Activated T-cell treated with anti-CD3 and anti-CD28 coated beads, Interleukin-2, amount 50 U/mL, for 1 hour (primary cell): ENCODE data around the gene PROX2.

Experiments used
- DNase-seq: peaks from one replicate; pipeline ENCODE4 v3.0.0-alpha.2; 2020

PROX2 gene

GRCh38 chr14:74875204-74875603, 741 bp downstream of the PROX2 start:
- no peak for DNase-seq

GRCh38 chr14:74871819-74872218, 4.1 kb downstream of the PROX2 start:
- no peak for DNase-seq

- DNase-seq: no peak
These were observed 7.2 kb downstream of the PROX2 start for GRCh38 chr14:74868739-74869138.

GRCh38 chr14:74867673-74868072, 8.3 kb downstream of the PROX2 start:
- peak; percentile 55 for DNase-seq

GRCh38 chr14:74866708-74867389, 9.1 kb downstream of the PROX2 start:
- DNase-seq: no peak

- DNase-seq: no peak
These were observed 10.8 kb downstream of the PROX2 start for GRCh38 chr14:74865156-74865555.

- no peak for DNase-seq
These were observed 11.7 kb downstream of the PROX2 start for GRCh38 chr14:74864198-74864597.

- no peak for DNase-seq
These were observed 12.7 kb downstream of the PROX2 start for GRCh38 chr14:74863274-74863673.

- no peak for DNase-seq
These were observed 14.2 kb downstream of the PROX2 start for GRCh38 chr14:74861734-74862090.

- peak; percentile 93 for DNase-seq
These were observed 14.8 kb downstream of the PROX2 start for GRCh38 chr14:74860899-74861733.

- no peak for DNase-seq
These were observed 16.0 kb downstream of the PROX2 start for GRCh38 chr14:74859757-74860552.

GRCh38 chr14:74858022-74858421, 17.9 kb downstream of the PROX2 start:
- DNase-seq: no peak

GRCh38 chr14:74856366-74856765, 19.6 kb downstream of the PROX2 start:
- DNase-seq: no peak

- DNase-seq: no peak
These were observed 20.0 kb downstream of the PROX2 start for GRCh38 chr14:74855945-74856344.

GRCh38 chr14:74855021-74855420, 20.9 kb downstream of the PROX2 start:
- DNase-seq: no peak

- no peak for DNase-seq
These were observed 22.4 kb downstream of the PROX2 start for GRCh38 chr14:74853581-74853980.

- no peak for DNase-seq
These were observed 22.9 kb downstream of the PROX2 start for GRCh38 chr14:74852922-74853530.

GRCh38 chr14:74848768-74849167, 27.2 kb downstream of the PROX2 start:
- DNase-seq: no peak

- DNase-seq: no peak
These were observed 28.8 kb downstream of the PROX2 start for GRCh38 chr14:74846968-74847665.

GRCh38 chr14:74846168-74846567, 29.8 kb downstream of the PROX2 start:
- DNase-seq: no peak

GRCh38 chr14:74843653-74844052, 32.3 kb downstream of the PROX2 start:
- no peak for DNase-seq
